PC-3 (cell line): ENCODE results near the gene HLA-F. TPM values are rescaled to one million over a fixed set of nuclear protein-coding genes. Genes with fewer than 3 reads are reported as not detected.
A peak's percentile ranks its signal among the peaks of the same experiment; 100 is the strongest.

ENCODE experiments used
- ATAC-seq: fragments of 200-7000 bp; cut with Tn5 transposase; 2 replicates; pipeline ENCODE4 v1.9.1; 2020; ENCODE audit warnings: mild to moderate bottlenecking, moderate library complexity
- BruUV-seq: library from RNA; stranded (reverse); fragments of 400-500 nt; replicated peaks from 2 replicates; lab custom pipeline; 2021; lab: Mats Ljungman, UMichigan
- CTCF ChIA-PET: fragments of 300-600 bp; sonication (Branson Sonifier 250); formaldehyde crosslinking; loops from one replicate; lab custom pipeline; 2022; ENCODE audit warnings: antibody characterized with exemption; lab: Charles Lee
- POLR2A ChIA-PET: fragments of 300-600 bp; sonication (Branson Sonifier 250); formaldehyde crosslinking; loops from one replicate; lab custom pipeline; 2022; ENCODE audit warnings: antibody characterized with exemption; ENCODE audit not compliant: unreplicated experiment; lab: Charles Lee
- DNase-seq: peaks from one replicate; pipeline ENCODE4 v3.0.0-alpha.2; 2015
- H2AFZ ChIP-seq: fragments of 300-600 bp; sonication (generic); 2 replicates; pipeline ENCODE4 v1.6.0; 2016; ENCODE audit warnings: antibody characterized with exemption, low read length
- H3F3A ChIP-seq: fragments of 300-600 bp; sonication (generic); one replicate; pipeline ENCODE4 v1.6.0; 2017; ENCODE audit warnings: antibody characterized with exemption, low read length, control low read depth, mild to moderate bottlenecking; ENCODE audit not compliant: unreplicated experiment
- H3K27ac ChIP-seq: fragments of 300-600 bp; sonication (generic); 2 replicates; pipeline ENCODE4 v1.5.1; 2016; ENCODE audit warnings: mild to moderate bottlenecking, low read length
- H3K27me3 ChIP-seq: fragments of 300-600 bp; sonication (generic); 2 replicates; pipeline ENCODE4 v1.6.1; 2016; ENCODE audit warnings: low read length, mixed read lengths
- H3K36me3 ChIP-seq: fragments of 300-600 bp; sonication (generic); 2 replicates; pipeline ENCODE4 v1.6.1; 2016; ENCODE audit warnings: low read depth, mixed run types, low read length, mixed read lengths
- H3K4me1 ChIP-seq: fragments of 300-600 bp; sonication (generic); 2 replicates; pipeline ENCODE4 v1.5.1; 2016; ENCODE audit warnings: low read length; ENCODE audit not compliant: insufficient read depth
- H3K4me2 ChIP-seq: fragments of 300-600 bp; sonication (generic); 2 replicates; pipeline ENCODE4 v1.6.0; 2016; ENCODE audit warnings: low read length
- H3K4me3 ChIP-seq: fragments of 300-600 bp; sonication (generic); 2 replicates; pipeline ENCODE4 v1.5.1; 2016; ENCODE audit warnings: mild to moderate bottlenecking, low read length, mixed read lengths
- H3K79me2 ChIP-seq: fragments of 300-600 bp; sonication (generic); 2 replicates; pipeline ENCODE4 v1.6.1; 2017; ENCODE audit warnings: low read length, mixed read lengths
- H3K9ac ChIP-seq: fragments of 300-600 bp; sonication (generic); 2 replicates; pipeline ENCODE4 v1.6.0; 2016; ENCODE audit warnings: mild to moderate bottlenecking, low read length
- H3K9me2 ChIP-seq: fragments of 300-600 bp; sonication (generic); replicated peaks from 2 replicates; pipeline ENCODE4 v1.6.1; 2016; ENCODE audit warnings: mixed run types, low read length, mixed read lengths
- H3K9me3 ChIP-seq: fragments of 300-600 bp; sonication (generic); 2 replicates; pipeline ENCODE4 v1.6.1; 2016; ENCODE audit warnings: low read length, mixed read lengths
- H4K20me1 ChIP-seq: fragments of 300-600 bp; sonication (generic); 2 replicates; pipeline ENCODE4 v1.6.1; 2016; ENCODE audit warnings: low read length, mixed read lengths
- EZH2 ChIP-seq: fragments of 300-600 bp; sonication (generic); IDR thresholded peaks from one replicate; pipeline ENCODE4 v1.6.1; 2017; ENCODE audit warnings: antibody characterized with exemption, mild to moderate bottlenecking, low read length; ENCODE audit not compliant: unreplicated experiment
- EZH2phosphoT487 ChIP-seq: fragments of 300-600 bp; sonication (generic); IDR thresholded peaks from 2 replicates; pipeline ENCODE4 v1.6.1; 2018; ENCODE audit warnings: mild to moderate bottlenecking, antibody characterized with exemption, low read length, borderline replicate concordance
- intact Hi-C: fragments of 100-400 bp; cut with micrococcal nuclease; formaldehyde crosslinking; loops from 2 replicates; pipeline ENCODE4 v1.9.0; 2023
- total RNA-seq: library from RNA; depleted of rRNA; stranded (reverse); fragments of >200 nt; gene quantifications from 2 replicates; pipeline ENCODE4 v1.2.3, GENCODE V29; 2014
- TF ChIP-seq, protein P1 (sequence below): fragments of 300-600 bp; sonication (generic); conservative IDR thresholded peaks from 2 replicates; pipeline ENCODE4 v1.5.1; 2017; ENCODE audit warnings: antibody characterized with exemption, low read depth, mild to moderate bottlenecking, low read length

Gene HLA-F
- total RNA-seq, 1 experiment from 2014 or later = 16.1 TPM

- H2AFZ ChIP-seq = no peak overlapping the region
- no peaks in the 10 kb centered on the region for H3K9me2 ChIP-seq
- no TSS peak for BruUV-seq
- POLR2A ChIA-PET = no interaction called here
- DNase-seq (no peak), ATAC-seq (no peak)
- H3K9me3 ChIP-seq = no peaks in the 10 kb centered on the region
- intact Hi-C loops = loop anchor here (5.0 to 10.0 kb wide), 2 partner anchors 326 to 463 kb away; no protein-coding TSS in a partner anchor
- H3K4me2 ChIP-seq = peak overlapping the region; percentile 18; the same call in 1 of the 2 replicates
- H3K79me2 ChIP-seq = no peaks in the 10 kb centered on the region
- no peaks in the 10 kb centered on the region for H4K20me1 ChIP-seq
- H3K9ac ChIP-seq = no peak overlapping the region
- CTCF ChIA-PET = no interaction called here
- H3K36me3 ChIP-seq = no peaks in the 10 kb centered on the region
- no peak for TF ChIP-seq EZH2phosphoT487
- no peaks in the 10 kb centered on the region for H3K4me1 ChIP-seq
- H3K4me3 ChIP-seq = no peak overlapping the region
- H3K27ac ChIP-seq = no peak overlapping the region
- peaks cover 24% of the 10 kb centered on the region for H3K27me3 ChIP-seq
- no peaks in the 10 kb centered on the region for H3F3A ChIP-seq
Observed at GRCh38 chr6:29709188-29709587, 14.0 kb upstream of the HLA-F start.

- no peaks in the 10 kb centered on the region for H3K4me1 ChIP-seq
- ChIA-PET POLR2A (no interaction called here), CTCF (no interaction called here)
- H3K4me2 ChIP-seq = no peak overlapping the region
- no peaks in the 10 kb centered on the region for H4K20me1 ChIP-seq
- H3K9me2 ChIP-seq = no peaks in the 10 kb centered on the region
- no peaks in the 10 kb centered on the region for H3F3A ChIP-seq
- H3K4me3 ChIP-seq = no peak overlapping the region
- H3K9me3 ChIP-seq = no peaks in the 10 kb centered on the region
- no peak overlapping the region for H3K27ac ChIP-seq
- TF ChIP-seq, protein P1, sequence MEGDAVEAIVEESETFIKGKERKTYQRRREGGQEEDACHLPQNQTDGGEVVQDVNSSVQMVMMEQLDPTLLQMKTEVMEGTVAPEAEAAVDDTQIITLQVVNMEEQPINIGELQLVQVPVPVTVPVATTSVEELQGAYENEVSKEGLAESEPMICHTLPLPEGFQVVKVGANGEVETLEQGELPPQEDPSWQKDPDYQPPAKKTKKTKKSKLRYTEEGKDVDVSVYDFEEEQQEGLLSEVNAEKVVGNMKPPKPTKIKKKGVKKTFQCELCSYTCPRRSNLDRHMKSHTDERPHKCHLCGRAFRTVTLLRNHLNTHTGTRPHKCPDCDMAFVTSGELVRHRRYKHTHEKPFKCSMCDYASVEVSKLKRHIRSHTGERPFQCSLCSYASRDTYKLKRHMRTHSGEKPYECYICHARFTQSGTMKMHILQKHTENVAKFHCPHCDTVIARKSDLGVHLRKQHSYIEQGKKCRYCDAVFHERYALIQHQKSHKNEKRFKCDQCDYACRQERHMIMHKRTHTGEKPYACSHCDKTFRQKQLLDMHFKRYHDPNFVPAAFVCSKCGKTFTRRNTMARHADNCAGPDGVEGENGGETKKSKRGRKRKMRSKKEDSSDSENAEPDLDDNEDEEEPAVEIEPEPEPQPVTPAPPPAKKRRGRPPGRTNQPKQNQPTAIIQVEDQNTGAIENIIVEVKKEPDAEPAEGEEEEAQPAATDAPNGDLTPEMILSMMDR = no peak
- TF ChIP-seq EZH2 (no peak), EZH2phosphoT487 (no peak)
- ATAC-seq (no peak), DNase-seq (no peak)
- H3K9ac ChIP-seq = no peak overlapping the region
- no peaks in the 10 kb centered on the region for H3K79me2 ChIP-seq
- H3K36me3 ChIP-seq = no peaks in the 10 kb centered on the region
- no peak overlapping the region for H2AFZ ChIP-seq
- intact Hi-C loops = no loop called here
- BruUV-seq = no TSS peak
- peaks cover 24% of the 10 kb centered on the region for H3K27me3 ChIP-seq
Observed at GRCh38 chr6:29710281-29710941, 12.8 kb upstream of the HLA-F start.

DNA sequence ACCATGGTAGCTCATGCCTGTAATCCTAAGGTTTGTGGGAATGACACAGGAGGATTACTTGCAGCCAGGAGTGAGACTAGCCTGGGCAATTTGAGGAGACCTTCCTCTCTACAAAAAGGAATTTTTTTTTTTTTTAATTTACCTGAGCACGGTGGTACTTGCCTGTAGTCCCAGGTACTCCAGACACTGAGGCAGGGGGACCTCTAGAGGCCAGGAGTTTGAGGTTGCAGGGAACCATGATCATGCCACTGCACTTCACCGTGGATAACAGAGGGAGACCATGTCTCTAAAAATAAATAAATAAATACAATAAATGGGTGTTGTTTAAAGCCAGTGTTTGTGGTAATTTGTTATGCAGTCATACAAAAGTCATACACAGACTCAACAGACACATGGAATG, 2.4 kb upstream of the HLA-F start:
- no TSS peak for BruUV-seq
- no peak overlapping the region for H2AFZ ChIP-seq
- no peaks in the 10 kb centered on the region for H3F3A ChIP-seq
- no peaks in the 10 kb centered on the region for H3K9me2 ChIP-seq
- H3K4me2 ChIP-seq = no peak overlapping the region
- H3K9ac ChIP-seq = no peak overlapping the region
- H3K27ac ChIP-seq = no peak overlapping the region
- POLR2A ChIA-PET = no interaction called here
- no peak for TF ChIP-seq EZH2phosphoT487
- TF ChIP-seq, protein P1 = peak; percentile 38; the same call in 1 of the 2 replicates
- no peaks in the 10 kb centered on the region for H3K36me3 ChIP-seq
- no peaks in the 10 kb centered on the region for H3K4me1 ChIP-seq
- CTCF ChIA-PET = interaction anchor here (1.0 kb wide), 1 partner anchor 67 kb away, joined by 3 read pairs; no protein-coding TSS in a partner anchor
- H4K20me1 ChIP-seq = no peaks in the 10 kb centered on the region
- H3K79me2 ChIP-seq = no peaks in the 10 kb centered on the region
- no peaks in the 10 kb centered on the region; the same call in 1 of the 2 replicates for H3K27me3 ChIP-seq
- intact Hi-C loops = no loop called here
- DNase-seq (peak; percentile 19), ATAC-seq (no peak)
- no peak overlapping the region for H3K4me3 ChIP-seq
- H3K9me3 ChIP-seq = no peaks in the 10 kb centered on the region
